Lung (tissue), 12 donors: ENCODE data around the gene LMX1B. TPM values are rescaled to one million over a fixed set of nuclear protein-coding genes. Genes with fewer than 3 reads are reported as not detected.
A peak's percentile ranks its signal among the peaks of the same experiment; 100 is the strongest.

Experiments
- ATAC-seq: fragments of 200-7000 bp; cut with Tn5 transposase; one replicate; pipeline ENCODE4 v1.9.1; 2020; ENCODE audit warnings: moderate number of reproducible peaks; ENCODE audit not compliant: insufficient read depth, low FRiP score
- DNase-seq, 3 donors: peaks; one replicate each; pipeline ENCODE4 v3.0.0-alpha.2; 2013 to 2017
- H3K27ac ChIP-seq, 2 donors: one replicate each; pipeline ENCODE4 v1.5.1; 2013; ENCODE audit warnings: mild to moderate bottlenecking in 2 of 2, moderate library complexity in 2 of 2, control low read depth in 1 of 2, inconsistent platforms in 1 of 2, low read depth in 1 of 2, low read length in 1 of 2
- H3K27me3 ChIP-seq, 3 donors: one replicate each; pipeline ENCODE4 v1.5.1; 2013; ENCODE audit warnings: low read length in 2 of 3; ENCODE audit not compliant: control insufficient read depth in 3 of 3, insufficient read depth in 3 of 3
- H3K36me3 ChIP-seq, 4 donors: one replicate each; pipeline ENCODE4 v1.5.1; 2013; ENCODE audit warnings: low read length in 4 of 4, mild to moderate bottlenecking in 1 of 4, moderate library complexity in 1 of 4; ENCODE audit not compliant: control insufficient read depth in 4 of 4, insufficient read depth in 4 of 4
- H3K4me1 ChIP-seq, 5 donors: one replicate each; pipeline ENCODE4 v1.5.1; 2013; ENCODE audit warnings: low read length in 5 of 5, mild to moderate bottlenecking in 2 of 5, moderate library complexity in 1 of 5; ENCODE audit not compliant: control insufficient read depth in 5 of 5, insufficient read depth in 5 of 5
- H3K4me3 ChIP-seq: one replicate; pipeline ENCODE4 v1.5.1; 2013; ENCODE audit warnings: mild to moderate bottlenecking, control low read depth, moderate library complexity
- H3K9ac ChIP-seq, 2 donors: one replicate each; pipeline ENCODE4 v1.5.1; 2013; ENCODE audit warnings: low read length in 2 of 2, control low read depth in 1 of 2; ENCODE audit not compliant: insufficient read depth in 1 of 2
- H3K9me3 ChIP-seq, 4 donors: one replicate each; pipeline ENCODE4 v1.5.1; 2013; ENCODE audit warnings: low read length in 3 of 4, mild to moderate bottlenecking in 1 of 4, moderate library complexity in 1 of 4; ENCODE audit not compliant: control insufficient read depth in 4 of 4, insufficient read depth in 3 of 4
- CTCF ChIP-seq: IDR thresholded peaks from 2 replicates; pipeline ENCODE4 v1.5.1; 2012; ENCODE audit warnings: mild to moderate bottlenecking; ENCODE audit errors: control extremely low read depth, extremely low read depth
- WGBS, 2 donors: extraction: QIAGEN DNeasy Blood & Tissue Kit; methylation state at CpG; one replicate each; pipeline ENCODE4 v1.1.7; 2013; 5-methylcytosine and 5-hydroxymethylcytosine counted together
- polyA plus RNA-seq, 2 donors: library from polyadenylated mRNA; stranded (reverse); fragments of 200-250 nt; gene quantifications; one replicate each; pipeline ENCODE4 v1.2.1, GENCODE V29; 2013
- total RNA-seq, 2 donors: library from RNA; depleted of rRNA in 1 of 2; stranded (reverse); fragments of >200 nt in 1 of 2; gene quantifications; one replicate each; pipeline ENCODE4 v1.2.1, GENCODE V29; 2014 to 2021
- donor health status: control.
- donor health status: control.
- donor health status: Bipolar disorder and iron deficiency.
- donor health status: healthy.
- donor health status: DM: yes; HTN: yes; CAD: no.

The LMX1B gene
- total and polyA plus RNA-seq, 4 donors = under 0.01 to 0.77 (median 0.10) TPM

GRCh38 chr9:126682113-126682810 lies 68.5 kb downstream of the LMX1B start:
- no peak for ATAC-seq
- Histone ChIP-seq H3K4me1 (peaks cover 0 to 13% (median 4%) of the 10 kb centered on the region in 5 donors), H3K4me3 (no peak overlapping the region), H3K36me3 (no peaks in the 10 kb centered on the region), H3K27me3 (peaks cover 3 to 68% (median 57%) of the 10 kb centered on the region in 3 donors), H3K9me3 (peaks cover 0 to 1% (median 0%) of the 10 kb centered on the region in 4 donors), H3K27ac (no peak overlapping the region), H3K9ac (no peak overlapping the region)
- 36 to 41% methylated on average over 24 of the region's 24 CpGs for WGBS, 2 donors
- TF ChIP-seq CTCF = no peak
- no peak for DNase-seq

- peaks cover 3 to 64% (median 53%) of the 10 kb centered on the region in 3 donors for H3K27me3 ChIP-seq
- H3K9me3 ChIP-seq = no peaks in the 10 kb centered on the region
- no peaks in the 10 kb centered on the region for H3K36me3 ChIP-seq
- no peak overlapping the region for H3K9ac ChIP-seq
- peak; percentile 88 to 91 (median 89) for DNase-seq
- no peak overlapping the region for H3K4me3 ChIP-seq
- ATAC-seq = no peak
- H3K27ac ChIP-seq = no peak overlapping the region
- TF ChIP-seq CTCF = no peak
- 3 to 4% methylated on average over 50 to 69 of the region's 69 CpGs for WGBS, 2 donors
- H3K4me1 ChIP-seq = peaks cover 0 to 13% (median 6%) of the 10 kb centered on the region in 5 donors
Measured at GRCh38 chr9:126682928-126683697, 69.4 kb downstream of the LMX1B start.

GRCh38 chr9:126683698-126684044 lies 69.9 kb downstream of the LMX1B start:
- no peak for DNase-seq
- no peak for ATAC-seq
- no peak overlapping the region for H3K27ac ChIP-seq
- TF ChIP-seq CTCF = no peak
- no peaks in the 10 kb centered on the region for H3K36me3 ChIP-seq
- H3K4me1 ChIP-seq = peaks cover 0 to 13% (median 6%) of the 10 kb centered on the region in 5 donors
- peaks cover 3 to 61% (median 49%) of the 10 kb centered on the region in 3 donors for H3K27me3 ChIP-seq
- H3K4me3 ChIP-seq = no peak overlapping the region
- 50 to 58% methylated on average over 5 of the region's 5 CpGs for WGBS, 2 donors
- H3K9me3 ChIP-seq = no peaks in the 10 kb centered on the region
- no peak overlapping the region for H3K9ac ChIP-seq
